ENCODE data around the gene SCARF2.

The SCARF2 gene

GRCh38 chr22:20433686-20434241 is 3.9 kb downstream of the SCARF2 start:
- H3K4me3 Mint-ChIP-seq: no peak overlapping the region

GRCh38 chr22:20433191-20433590 is 4.4 kb downstream of the SCARF2 start:
- Mint-ChIP-seq H3K4me3 (no peak overlapping the region), H3K4me1 (peaks cover 30% of the 10 kb centered on the region), H3K27ac (ENCODE audit: low read depth) (no peak overlapping the region), H3K36me3 (ENCODE audit: insufficient read depth) (peaks cover 4% of the 10 kb centered on the region), H3K9me3 (no peaks in the 10 kb centered on the region), H3K27me3 (peaks cover 54% of the 10 kb centered on the region)
- ATAC-seq (replicated peaks; ENCODE audit: extremely low read depth, poor library complexity, severe bottlenecking) (no peak), DNase-seq (ENCODE audit: low spot score in 2 of 2) (no peak)

More at GRCh38 chr22:20433686-20434241, 3.9 kb downstream of the SCARF2 start:
- no peak for ATAC-seq (replicated peaks; ENCODE audit: extremely low read depth, poor library complexity, severe bottlenecking)
- Mint-ChIP-seq H3K27ac (ENCODE audit: low read depth) (no peak overlapping the region), H3K9me3 (no peaks in the 10 kb centered on the region), H3K4me1 (peaks cover 26% of the 10 kb centered on the region), H3K27me3 (peaks cover 59% of the 10 kb centered on the region), H3K36me3 (ENCODE audit: insufficient read depth) (peaks cover 4% of the 10 kb centered on the region)
- DNase-seq (ENCODE audit: low spot score in 2 of 2): no peak

GRCh38 chr22:20432244-20432686 is 5.4 kb downstream of the SCARF2 start:
- H3K9me3 Mint-ChIP-seq: no peaks in the 10 kb centered on the region
- no peak overlapping the region for H3K27ac Mint-ChIP-seq (ENCODE audit: low read depth)
- H3K27me3 Mint-ChIP-seq: peaks cover 51% of the 10 kb centered on the region
- H3K36me3 Mint-ChIP-seq (ENCODE audit: insufficient read depth): peaks cover 4% of the 10 kb centered on the region
- H3K4me1 Mint-ChIP-seq: peaks cover 32% of the 10 kb centered on the region
- no peak for DNase-seq (ENCODE audit: low spot score in 2 of 2)
- peak overlapping the region; percentile 73 for H3K4me3 Mint-ChIP-seq
- ATAC-seq (replicated peaks; ENCODE audit: extremely low read depth, poor library complexity, severe bottlenecking): no peak

GRCh38 chr22:20431511-20432192 is 6.0 kb downstream of the SCARF2 start:
- peaks cover 4% of the 10 kb centered on the region for H3K36me3 Mint-ChIP-seq (ENCODE audit: insufficient read depth)
- DNase-seq (ENCODE audit: low spot score in 2 of 2): no peak
- H3K27me3 Mint-ChIP-seq: peaks cover 49% of the 10 kb centered on the region
- H3K4me1 Mint-ChIP-seq: peaks cover 26% of the 10 kb centered on the region
- no peaks in the 10 kb centered on the region for H3K9me3 Mint-ChIP-seq
- no peak for ATAC-seq (replicated peaks; ENCODE audit: extremely low read depth, poor library complexity, severe bottlenecking)
- peak overlapping the region; percentile 73 for H3K4me3 Mint-ChIP-seq
- H3K27ac Mint-ChIP-seq (ENCODE audit: low read depth): no peak overlapping the region

GRCh38 chr22:20430720-20431510 is 6.7 kb downstream of the SCARF2 start:
- peaks cover 46% of the 10 kb centered on the region for H3K27me3 Mint-ChIP-seq
- H3K4me3 Mint-ChIP-seq: peak overlapping the region; percentile 77
- ATAC-seq (replicated peaks; ENCODE audit: extremely low read depth, poor library complexity, severe bottlenecking) (peak; percentile 65), DNase-seq (ENCODE audit: low spot score in 2 of 2) (peak; percentile 46 to 49)
- H3K36me3 Mint-ChIP-seq (ENCODE audit: insufficient read depth): peaks cover 4% of the 10 kb centered on the region
- H3K9me3 Mint-ChIP-seq: no peaks in the 10 kb centered on the region
- H3K27ac Mint-ChIP-seq (ENCODE audit: low read depth): no peak overlapping the region
- H3K4me1 Mint-ChIP-seq: peaks cover 25% of the 10 kb centered on the region

GRCh38 chr22:20430101-20430719 is 7.4 kb downstream of the SCARF2 start:
- H3K4me1 Mint-ChIP-seq: peaks cover 25% of the 10 kb centered on the region
- ATAC-seq (replicated peaks; ENCODE audit: extremely low read depth, poor library complexity, severe bottlenecking): peak; percentile 19
- no peak overlapping the region for H3K27ac Mint-ChIP-seq (ENCODE audit: low read depth)
- H3K36me3 Mint-ChIP-seq (ENCODE audit: insufficient read depth): peaks cover 4% of the 10 kb centered on the region
- H3K4me3 Mint-ChIP-seq: peak overlapping the region; percentile 77
- peaks cover 39% of the 10 kb centered on the region for H3K27me3 Mint-ChIP-seq
- no peak for DNase-seq (ENCODE audit: low spot score in 2 of 2)
- H3K9me3 Mint-ChIP-seq: no peaks in the 10 kb centered on the region

- Mint-ChIP-seq H3K27ac (ENCODE audit: low read depth) (peak overlapping the region; percentile 79), H3K9me3 (no peaks in the 10 kb centered on the region), H3K4me1 (peaks cover 25% of the 10 kb centered on the region), H3K27me3 (peaks cover 32% of the 10 kb centered on the region), H3K36me3 (ENCODE audit: insufficient read depth) (peaks cover 6% of the 10 kb centered on the region), H3K4me3 (peak overlapping the region; percentile 77)
- ATAC-seq (replicated peaks; ENCODE audit: extremely low read depth, poor library complexity, severe bottlenecking) (peak; percentile 65), DNase-seq (ENCODE audit: low spot score in 2 of 2) (peak; percentile 57 to 59)
These were observed 8.1 kb downstream of the SCARF2 start for GRCh38 chr22:20429254-20430100.

- no peak for DNase-seq (ENCODE audit: low spot score in 2 of 2)
- Mint-ChIP-seq H3K4me1 (peaks cover 25% of the 10 kb centered on the region), H3K36me3 (ENCODE audit: insufficient read depth) (peaks cover 6% of the 10 kb centered on the region), H3K27me3 (peaks cover 24% of the 10 kb centered on the region), H3K9me3 (no peaks in the 10 kb centered on the region), H3K27ac (ENCODE audit: low read depth) (peak overlapping the region; percentile 79), H3K4me3 (peak overlapping the region; percentile 77)
- ATAC-seq (replicated peaks; ENCODE audit: extremely low read depth, poor library complexity, severe bottlenecking): no peak
These were observed 8.9 kb downstream of the SCARF2 start for GRCh38 chr22:20428496-20429253.

GRCh38 chr22:20427945-20428417 is 9.6 kb downstream of the SCARF2 start:
- Mint-ChIP-seq H3K9me3 (no peaks in the 10 kb centered on the region), H3K27me3 (peaks cover 19% of the 10 kb centered on the region), H3K36me3 (ENCODE audit: insufficient read depth) (peaks cover 6% of the 10 kb centered on the region), H3K27ac (ENCODE audit: low read depth) (no peak overlapping the region), H3K4me3 (no peak overlapping the region), H3K4me1 (peaks cover 25% of the 10 kb centered on the region)
- no peak for DNase-seq (ENCODE audit: low spot score in 2 of 2)
- ATAC-seq (replicated peaks; ENCODE audit: extremely low read depth, poor library complexity, severe bottlenecking): no peak

GRCh38 chr22:20427104-20427944 is 10.3 kb downstream of the SCARF2 start:
- H3K27me3 Mint-ChIP-seq: peaks cover 14% of the 10 kb centered on the region

GRCh38 chr22:20426259-20426615 is 11.4 kb downstream of the SCARF2 start:
- peak overlapping the region; percentile 14 for H3K4me3 Mint-ChIP-seq
- H3K36me3 Mint-ChIP-seq (ENCODE audit: insufficient read depth): peaks cover 5% of the 10 kb centered on the region
- peaks cover 19% of the 10 kb centered on the region for H3K4me1 Mint-ChIP-seq
- DNase-seq (ENCODE audit: low spot score in 2 of 2): no peak
- peaks cover 9% of the 10 kb centered on the region for H3K27me3 Mint-ChIP-seq
- H3K9me3 Mint-ChIP-seq: no peaks in the 10 kb centered on the region
- no peak for ATAC-seq (replicated peaks; ENCODE audit: extremely low read depth, poor library complexity, severe bottlenecking)
- H3K27ac Mint-ChIP-seq (ENCODE audit: low read depth): no peak overlapping the region

More at GRCh38 chr22:20427104-20427944, 10.3 kb downstream of the SCARF2 start:
- Mint-ChIP-seq H3K4me1 (peaks cover 25% of the 10 kb centered on the region), H3K4me3 (peak overlapping the region; percentile 25), H3K27ac (ENCODE audit: low read depth) (no peak overlapping the region), H3K36me3 (ENCODE audit: insufficient read depth) (peaks cover 5% of the 10 kb centered on the region), H3K9me3 (no peaks in the 10 kb centered on the region)
- ATAC-seq (replicated peaks; ENCODE audit: extremely low read depth, poor library complexity, severe bottlenecking): no peak
- DNase-seq (ENCODE audit: low spot score in 2 of 2): no peak
